HG02678 (cell line): ENCODE results near the gene SIVA1.

Source experiments
- ATAC-seq: cut with Tn5 transposase; IDR thresholded peaks from one replicate; pipeline ENCODE4 v1.9.1; 2021; ENCODE audit warnings: mild to moderate bottlenecking, moderate library complexity; ENCODE audit not compliant: unreplicated experiment

The SIVA1 gene

DNA sequence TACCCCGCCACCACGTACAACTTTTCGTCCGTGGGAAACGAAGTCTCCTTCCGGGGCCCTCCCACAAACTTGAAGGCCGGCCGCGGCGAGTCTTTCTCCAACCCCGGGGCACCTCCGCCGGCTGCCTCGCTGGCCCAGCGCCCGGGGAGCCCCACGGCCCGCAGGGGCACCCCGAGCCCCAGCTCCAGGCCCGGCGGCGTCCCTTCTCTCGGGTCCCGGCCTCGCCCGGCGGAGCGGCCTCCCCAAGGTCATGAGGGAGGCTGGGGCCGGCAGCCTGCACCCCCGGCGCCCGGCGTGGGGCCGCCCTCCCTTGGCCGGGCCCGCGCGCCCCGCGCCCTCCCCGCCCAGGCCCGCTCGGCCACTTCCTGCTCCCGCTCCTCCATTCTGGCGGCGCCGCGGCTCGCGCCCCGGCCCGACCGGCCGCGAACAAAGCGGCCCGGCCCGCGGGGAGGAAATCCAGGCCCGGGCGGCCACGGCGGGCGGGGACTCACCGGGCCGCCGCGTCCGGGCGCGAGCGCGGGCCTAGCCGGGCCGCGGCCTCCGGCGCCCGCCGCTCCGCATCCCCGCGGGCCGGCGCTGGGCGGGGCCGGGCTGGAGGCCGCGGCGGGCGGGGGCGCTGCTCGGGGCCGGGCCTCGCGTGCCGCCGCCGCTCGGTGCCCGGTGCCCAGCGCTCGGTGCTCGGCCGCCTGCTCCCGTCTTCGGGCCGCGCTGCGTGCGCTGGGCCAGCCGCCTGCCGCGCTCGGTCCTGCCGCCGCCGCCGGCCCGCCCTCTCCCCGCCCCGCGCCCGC lies 42.2 kb downstream of the SIVA1 start, which contains the start of gene AKT1:
Gene AKT1 (minus strand): TSS at position 756 of the 788 bp plus-strand sequence. CDS start 3,105 bp downstream, outside the sequence.
- peak; percentile 42 for ATAC-seq

DNA sequence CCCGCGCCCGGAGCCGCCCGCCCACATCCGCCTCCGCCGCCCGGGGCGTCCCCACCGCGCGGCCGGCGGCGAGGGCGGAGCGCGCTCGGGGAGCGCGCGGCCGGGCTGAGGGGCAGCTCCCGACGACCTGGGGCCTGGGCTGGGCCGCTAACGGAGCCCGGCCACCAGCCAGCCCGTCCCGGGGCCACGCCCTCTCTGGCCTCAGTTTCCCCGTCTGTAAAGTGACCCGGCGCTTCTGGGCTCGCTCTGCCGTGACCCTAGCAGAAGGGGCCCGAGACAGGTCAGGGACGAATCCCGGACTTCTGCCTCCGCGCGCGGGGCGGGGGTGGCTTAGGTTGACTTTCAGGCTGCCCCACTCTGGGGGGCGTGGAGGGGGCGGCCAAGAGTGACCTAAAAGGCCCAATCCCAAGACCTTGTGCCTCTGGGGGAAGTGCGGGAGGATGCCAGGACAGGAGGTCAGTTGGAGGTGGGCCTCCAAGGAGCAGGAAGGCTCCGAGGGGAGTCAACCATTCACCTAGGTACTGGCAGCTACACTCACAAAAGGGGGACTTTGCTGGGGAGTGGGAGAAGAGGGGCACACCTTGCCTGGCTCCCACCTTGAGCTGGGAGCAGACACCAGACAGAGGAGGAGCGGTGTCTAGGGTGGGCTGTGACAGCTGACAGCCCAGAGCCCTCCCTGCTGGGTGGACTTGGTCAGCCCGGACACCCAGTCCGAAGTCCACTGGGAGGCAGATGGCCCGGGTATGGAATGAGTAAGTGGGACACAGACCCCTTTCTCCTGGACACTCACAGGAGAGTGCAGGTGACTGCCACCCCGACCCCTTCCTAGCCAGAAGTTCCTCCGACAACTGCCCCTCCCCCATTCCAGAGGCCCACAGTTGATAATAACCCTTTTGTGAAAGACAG lies 43.1 kb downstream of the SIVA1 start:
- ATAC-seq, result peak; percentile 40

DNA sequence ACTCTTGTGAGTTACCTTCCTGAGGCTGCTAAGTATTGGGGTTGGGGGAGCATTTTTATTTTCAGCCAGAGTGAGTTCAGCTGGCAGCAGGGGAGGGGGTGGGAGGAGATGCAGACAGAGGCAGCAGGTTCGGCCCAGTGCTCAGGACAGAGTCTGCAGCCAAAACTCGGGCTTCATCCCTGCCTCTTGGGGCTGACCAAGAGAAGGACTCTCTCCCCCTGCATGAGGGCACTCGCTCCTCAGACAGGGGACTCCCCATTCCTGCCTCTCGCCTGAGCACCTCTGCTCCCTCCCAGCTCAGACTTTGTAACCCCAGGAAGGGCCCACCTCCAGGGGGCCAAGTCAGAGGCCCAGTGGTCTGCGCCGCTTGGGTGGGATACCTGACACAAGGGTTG lies 43.7 kb downstream of the SIVA1 start:
- ATAC-seq, result no peak

DNA sequence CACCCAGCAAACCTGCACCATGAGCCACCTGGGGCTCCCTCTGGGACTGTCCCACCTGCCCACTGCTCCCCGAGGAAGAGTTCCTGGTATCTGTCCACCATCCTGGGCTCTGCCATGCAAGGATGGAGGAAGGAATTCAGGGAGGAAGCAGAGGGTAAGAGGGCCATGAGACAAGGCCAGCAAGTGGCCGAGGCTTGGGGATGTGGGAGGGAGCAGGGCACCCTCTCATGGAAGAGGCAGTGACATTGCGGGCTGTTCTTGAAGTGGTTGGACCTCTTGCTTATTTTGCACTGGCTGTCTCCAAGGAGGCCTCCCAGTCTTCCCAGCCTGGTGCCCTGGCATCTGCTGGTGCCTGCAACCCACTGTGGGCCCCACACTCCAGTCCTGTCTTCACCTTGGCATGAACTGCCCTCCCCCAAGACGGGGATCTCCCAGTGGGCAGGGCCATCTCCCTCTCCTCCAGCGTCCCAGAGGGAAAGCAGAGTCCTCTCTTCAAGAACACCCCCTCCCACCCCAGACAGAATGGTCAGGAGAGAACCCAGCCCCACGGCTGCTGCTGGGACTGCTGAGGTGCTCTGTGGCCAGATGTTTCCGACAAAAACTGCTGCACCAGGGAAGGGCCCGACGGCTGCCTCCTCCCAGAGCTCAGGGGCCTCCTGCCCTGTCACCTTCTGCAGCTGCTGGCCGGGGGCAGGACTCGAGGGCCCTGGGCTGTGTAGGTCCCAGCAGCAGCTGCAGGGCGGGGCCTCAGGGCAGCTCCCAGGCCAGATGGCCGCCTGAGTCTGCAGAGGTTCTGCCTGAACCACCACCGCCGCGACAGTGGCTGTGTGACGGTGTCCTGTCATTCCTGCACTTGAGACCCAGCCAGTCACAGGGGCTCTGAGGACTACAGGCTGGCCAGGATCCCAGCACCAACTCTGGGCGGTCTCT lies 44.4 kb downstream of the SIVA1 start:
- ATAC-seq, result no peak

DNA sequence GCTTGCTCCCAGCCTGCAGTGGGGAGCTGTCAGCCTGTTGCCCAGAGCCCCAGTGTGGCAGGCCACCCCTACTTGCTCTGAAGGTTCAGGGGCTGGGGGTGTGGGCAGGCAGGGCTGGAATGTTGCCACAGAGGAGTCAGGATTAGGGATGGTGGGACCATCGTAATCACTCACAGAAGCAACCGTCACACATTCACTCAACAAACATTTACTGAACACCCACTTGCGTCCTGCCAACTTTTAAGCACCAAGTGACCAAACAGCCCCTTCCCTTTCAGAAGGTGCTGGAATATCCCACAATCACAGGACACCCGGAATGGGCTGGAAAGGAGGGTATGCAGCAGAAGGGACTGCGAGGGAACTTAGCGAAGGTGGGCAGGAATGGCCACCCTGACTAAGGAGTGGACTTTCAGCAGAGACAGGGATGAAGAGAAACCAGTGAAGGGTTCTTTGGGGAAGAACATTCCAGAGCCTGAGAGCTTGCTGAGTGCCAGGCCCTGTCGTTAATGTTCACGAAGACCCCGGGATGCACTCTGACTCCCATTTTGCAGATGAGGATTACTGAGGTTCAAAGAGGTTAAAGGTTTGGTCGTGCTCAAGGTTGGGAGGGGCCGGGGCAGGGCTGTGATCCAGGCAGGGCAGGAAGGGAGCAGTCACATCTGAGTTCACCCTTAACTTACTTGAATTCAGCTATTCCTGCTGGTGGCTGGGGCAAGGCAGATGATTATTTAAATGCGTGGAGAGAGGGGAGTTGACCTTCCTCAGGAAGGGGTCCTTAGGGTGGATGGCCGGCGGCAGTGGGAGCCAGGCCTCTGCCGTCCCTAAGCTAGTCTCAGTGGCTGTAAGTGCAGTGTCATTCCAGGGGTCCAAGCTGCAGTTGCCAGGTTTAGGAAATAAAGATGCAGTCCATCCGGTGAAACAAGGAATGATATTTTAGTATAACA lies 45.6 kb downstream of the SIVA1 start:
- no peak for ATAC-seq

DNA sequence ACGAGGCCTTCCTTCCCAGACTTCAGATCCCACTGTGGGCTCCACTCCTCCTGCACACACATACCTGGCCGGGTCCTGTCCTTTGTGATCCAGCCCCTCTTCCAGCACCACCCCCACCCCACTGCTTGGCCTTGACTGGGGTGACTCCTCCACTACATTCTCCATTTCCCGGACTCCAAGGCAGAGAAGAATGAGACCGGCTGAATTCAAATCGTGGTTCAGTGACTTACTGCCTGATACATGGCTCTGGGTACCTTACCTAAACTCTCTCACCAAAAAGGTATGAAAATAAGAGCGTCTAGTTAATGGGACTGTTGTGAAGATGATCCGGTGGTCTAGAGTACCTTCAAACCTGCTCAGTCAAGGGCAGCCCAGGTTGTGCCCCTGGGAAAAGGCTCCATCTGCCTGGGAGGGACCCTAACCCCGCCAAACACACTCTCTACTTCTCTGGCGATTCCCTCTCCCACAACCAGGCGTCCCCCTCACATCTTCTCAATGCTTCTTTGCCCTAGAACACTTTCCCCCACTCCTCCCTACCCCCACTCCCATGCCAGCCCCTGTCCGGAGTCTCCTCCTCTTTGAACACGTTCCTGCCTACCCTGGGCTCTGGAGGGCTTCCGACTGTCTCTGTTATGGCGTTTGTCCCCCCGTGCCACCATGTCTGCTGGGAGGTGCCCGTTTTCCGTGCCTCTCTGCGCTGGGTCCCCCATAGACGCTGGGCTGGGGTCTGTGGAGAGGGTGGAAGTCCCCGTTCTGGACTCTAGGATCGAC lies 46.5 kb downstream of the SIVA1 start:
- ATAC-seq, result no peak

DNA sequence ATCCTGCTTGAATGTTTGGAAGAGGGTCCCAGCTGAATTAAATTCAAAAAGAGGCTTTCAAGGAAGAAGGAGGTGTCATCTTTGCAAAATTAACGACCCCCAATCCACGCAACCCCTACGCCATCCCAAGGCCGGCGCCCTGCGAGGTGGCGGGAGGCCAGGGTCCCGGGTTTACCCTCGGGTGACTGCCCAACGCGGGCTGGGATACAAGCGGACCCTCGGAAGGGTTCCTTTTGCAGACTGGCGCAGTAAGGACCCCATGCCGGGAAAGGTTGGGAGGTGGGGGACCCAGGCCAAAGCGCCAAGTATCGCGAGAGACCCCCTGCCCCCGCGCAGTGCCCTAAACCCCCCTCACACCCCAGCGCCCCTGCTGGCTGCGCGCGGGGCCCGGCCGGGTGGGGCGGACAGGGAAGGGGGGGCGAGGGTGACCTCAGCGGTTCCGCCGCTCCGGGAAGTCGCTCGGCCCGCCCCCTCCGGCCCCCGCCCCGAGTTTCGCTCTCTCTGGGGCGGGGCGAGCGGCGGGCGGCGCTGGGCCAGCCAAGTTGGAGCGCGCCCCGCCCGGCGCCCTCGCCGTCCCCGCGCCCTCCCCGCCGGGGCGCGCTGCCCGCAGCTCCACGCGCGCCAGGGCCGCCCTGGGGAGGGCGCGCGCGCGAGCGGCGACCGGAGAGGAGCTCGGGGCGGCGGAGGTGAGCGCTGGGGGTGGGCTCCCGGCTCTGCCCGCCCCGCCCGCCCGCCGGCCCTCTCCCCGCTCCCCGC lies 47.2 kb downstream of the SIVA1 start:
- peak; percentile 59 for ATAC-seq

DNA sequence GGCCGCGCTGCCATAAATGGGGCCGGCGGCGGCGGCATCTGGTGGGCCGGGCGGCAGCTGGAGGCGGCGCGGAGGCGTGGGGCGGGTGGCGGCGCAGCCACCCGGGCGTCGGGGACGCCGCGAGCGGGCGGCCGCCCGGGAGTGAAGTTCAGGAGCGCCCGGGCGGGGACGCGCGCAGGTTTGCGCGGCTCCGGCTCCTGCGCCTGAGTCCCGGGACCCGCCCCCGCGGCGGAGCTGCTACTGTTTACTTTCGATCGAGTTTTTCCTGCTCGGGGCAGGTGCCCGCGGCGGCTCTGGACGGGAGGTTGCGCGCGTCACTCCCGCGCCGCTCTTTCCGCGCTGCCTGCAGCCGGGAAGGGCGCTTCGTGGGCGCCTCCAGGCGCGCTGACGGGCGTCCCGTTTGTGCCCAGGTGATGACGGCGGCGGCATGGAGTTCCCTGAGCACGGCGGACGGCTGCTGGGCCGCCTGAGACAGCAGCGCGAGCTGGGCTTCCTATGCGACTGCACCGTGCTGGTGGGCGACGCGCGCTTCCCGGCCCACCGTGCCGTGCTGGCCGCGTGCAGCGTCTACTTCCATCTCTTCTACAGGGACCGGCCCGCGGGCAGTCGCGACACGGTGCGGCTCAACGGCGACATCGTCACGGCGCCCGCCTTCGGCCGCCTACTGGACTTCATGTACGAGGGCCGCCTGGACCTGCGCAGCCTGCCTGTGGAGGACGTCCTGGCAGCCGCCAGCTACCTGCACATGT lies 48.0 kb downstream of the SIVA1 start, which contains the start of gene ZBTB42:
Gene ZBTB42 (plus strand): TSS at position 331 of the 749 bp plus-strand sequence. CDS start 97 bp downstream, at position 428.
- ATAC-seq, result peak; percentile 41

DNA sequence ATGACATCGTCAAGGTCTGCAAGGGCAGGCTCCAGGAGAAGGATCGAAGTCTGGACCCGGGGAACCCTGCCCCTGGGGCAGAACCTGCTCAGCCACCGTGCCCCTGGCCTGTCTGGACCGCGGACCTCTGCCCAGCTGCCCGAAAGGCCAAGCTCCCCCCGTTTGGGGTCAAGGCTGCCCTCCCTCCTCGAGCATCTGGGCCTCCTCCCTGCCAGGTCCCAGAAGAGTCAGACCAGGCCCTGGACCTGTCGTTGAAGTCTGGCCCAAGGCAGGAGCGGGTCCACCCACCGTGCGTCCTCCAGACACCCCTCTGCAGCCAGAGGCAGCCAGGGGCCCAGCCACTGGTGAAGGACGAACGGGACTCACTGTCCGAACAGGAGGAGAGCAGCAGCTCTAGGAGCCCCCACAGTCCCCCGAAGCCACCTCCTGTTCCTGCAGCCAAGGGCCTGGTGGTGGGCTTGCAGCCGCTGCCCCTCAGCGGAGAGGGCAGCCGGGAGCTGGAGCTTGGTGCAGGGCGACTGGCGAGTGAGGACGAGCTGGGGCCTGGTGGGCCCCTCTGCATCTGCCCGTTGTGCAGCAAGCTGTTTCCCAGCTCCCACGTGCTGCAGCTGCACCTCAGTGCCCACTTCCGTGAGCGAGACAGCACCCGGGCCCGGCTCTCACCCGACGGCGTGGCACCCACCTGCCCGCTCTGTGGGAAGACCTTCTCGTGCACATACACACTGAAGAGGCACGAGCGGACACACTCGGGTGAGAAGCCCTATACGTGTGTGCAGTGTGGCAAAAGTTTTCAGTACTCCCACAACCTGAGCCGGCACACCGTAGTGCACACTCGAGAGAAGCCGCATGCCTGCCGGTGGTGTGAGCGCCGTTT lies 48.8 kb downstream of the SIVA1 start:
- no peak for ATAC-seq

DNA sequence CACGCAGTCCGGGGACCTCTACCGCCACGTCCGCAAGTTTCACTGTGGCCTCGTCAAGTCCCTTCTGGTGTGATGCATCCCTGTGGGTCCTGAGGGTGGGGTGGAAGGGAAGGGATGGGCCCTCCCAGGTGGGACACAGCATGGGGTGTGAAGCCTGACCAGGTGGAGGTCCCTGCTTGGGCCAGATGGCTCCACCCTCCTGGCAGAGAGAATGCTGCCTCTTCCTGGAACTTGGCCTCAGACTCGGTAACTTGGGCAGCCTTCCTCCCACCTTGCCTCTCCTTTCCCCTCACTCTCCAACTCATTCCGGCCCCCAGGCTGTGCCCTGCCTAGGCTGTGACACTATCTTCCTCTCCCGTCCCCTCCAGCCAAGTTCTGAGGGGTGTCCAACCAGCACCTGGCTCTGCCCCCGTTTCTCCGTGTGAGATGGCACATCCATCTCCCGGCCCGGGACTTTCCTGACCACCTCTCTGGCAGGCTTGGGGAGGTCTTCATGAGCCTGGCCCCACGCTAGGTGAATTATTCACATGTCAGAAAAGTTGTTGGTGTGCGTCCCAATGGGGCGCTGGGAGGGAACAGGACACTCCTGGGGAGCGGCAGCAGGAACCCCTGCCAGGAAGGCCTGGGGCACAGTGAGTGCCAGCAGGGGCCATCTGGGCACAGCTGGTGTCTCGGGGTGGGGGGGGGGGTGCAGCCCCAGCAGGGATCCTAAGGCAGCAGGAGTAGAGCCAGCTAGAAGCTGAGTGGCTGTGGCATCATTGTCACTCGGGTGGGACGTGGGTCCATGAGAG lies 49.6 kb downstream of the SIVA1 start:
- ATAC-seq, result no peak

DNA sequence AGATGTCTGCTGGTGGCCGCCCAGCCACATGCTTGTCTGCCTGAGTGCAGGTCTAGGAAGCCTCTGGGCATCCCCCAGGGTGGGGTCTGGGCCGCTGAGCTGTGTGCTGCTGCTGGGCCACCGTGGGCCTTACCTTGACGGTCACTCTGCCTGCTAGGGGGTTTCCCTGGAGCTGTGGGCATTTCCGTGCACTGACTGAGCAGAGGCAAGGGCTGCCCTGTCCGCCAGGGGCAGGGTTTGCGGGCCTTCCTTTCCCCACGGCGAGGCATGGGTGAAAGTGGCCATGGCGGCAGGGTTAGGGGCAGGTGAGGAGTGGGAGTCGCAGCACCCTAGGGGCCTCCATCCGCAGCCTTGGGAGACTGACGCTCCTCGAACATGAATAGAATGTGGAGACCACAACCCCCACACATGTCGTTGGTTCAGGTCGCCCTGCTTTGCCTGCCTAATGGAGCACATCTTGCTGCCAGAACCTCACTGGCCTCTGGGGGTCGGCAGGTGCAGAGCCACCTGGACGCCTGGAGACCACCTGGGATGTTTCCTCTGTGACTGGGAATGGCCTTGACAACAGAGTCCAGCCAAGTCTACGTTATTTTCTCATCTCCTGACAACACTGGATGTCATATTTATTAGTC lies 50.4 kb downstream of the SIVA1 start:
- no peak for ATAC-seq

DNA sequence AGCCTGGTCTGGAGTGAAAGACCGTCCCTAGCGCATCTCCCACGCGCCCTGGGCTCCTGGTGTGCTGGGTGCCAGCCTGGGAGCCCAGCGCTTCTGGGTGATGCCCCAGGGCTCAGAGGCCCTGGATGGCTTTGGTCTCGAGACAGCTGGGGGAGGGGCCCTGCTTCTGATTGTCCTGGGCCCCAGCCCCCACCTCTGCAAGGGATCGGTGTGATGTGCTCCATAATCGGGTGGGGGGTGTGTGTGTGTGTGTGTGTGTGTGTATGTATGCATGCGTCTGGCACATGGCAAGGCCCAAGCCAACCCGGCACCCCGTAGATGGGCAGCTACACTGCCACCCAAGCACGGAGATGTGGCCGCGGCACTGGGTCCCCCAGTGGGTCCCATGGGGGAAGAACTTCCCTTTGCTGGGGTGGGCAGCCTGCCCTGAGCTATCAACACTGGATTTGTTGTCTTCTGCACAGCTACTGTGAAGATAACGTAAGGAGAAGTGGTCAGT lies 51.0 kb downstream of the SIVA1 start:
- no peak for ATAC-seq

DNA sequence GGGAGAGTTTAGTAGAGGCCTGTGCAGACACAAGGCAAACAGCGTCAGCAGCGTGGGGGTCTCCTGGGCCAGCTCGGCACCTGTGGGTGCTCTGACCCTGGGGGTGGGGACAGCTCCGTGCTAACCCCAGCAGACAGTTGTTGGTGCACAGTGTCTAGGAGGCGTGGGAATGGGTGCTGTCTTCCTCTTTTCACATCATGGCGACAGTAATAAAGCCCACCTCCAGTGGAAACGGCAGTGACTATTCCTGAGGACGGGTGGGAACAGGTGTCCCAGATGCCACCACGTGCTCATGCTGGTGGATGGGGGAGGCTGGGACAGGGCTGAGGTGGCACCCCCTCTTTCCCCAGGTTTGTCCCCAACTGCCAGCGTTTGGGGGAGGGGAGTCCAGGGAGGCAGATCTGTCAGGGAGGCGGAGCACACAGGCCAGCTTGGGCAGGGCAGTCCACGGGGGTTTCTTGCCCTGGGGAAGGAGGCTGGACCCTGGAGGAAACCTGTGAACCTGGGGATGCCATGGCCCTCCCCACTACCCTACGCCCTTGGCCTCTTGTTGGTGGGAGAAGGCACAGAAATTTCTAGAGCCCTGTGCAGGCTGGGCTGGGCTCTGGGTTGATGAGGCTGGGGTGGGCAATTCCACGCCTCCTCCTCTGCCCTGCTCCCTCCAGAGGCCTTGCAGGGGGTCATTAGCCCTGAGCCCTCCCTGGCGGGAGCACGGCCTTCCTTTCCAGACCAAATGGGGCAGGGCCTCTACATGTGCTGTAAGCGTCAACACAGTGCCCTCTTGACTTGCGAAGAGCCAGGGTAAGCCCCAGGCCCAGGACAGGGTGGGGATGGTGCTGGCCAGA lies 51.8 kb downstream of the SIVA1 start:
- no peak for ATAC-seq

DNA sequence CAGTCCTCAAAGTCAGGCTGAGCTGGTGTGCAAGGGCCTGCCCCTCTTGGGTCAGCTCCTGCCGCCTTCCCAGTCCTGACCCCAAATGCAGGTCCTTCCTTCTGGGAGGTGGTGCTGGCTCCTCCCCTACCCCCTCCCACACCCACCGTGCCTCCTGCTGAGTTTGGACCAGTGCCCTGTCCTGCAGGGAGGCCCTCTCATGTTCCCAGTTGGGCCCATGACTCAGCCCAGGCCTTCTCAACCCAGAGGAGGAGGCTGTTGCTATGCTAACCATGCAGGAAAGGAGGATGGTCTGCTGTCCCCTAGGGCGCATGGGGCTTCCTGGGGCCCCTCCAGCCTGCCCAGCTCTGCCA lies 52.4 kb downstream of the SIVA1 start:
- ATAC-seq, result no peak
